H9 (cell line): ENCODE measurements around the gene PSKH1. TPM values are rescaled to one million over a fixed set of nuclear protein-coding genes. Genes with fewer than 3 reads are reported as not detected.
A peak's percentile ranks its signal among the peaks of the same experiment; 100 is the strongest.
"Not testable (repeated sequence)": the region's sequence is repeated elsewhere in the genome, so short reads cannot be mapped to it uniquely, and the experiment has no call there.

ENCODE experiments used
- DNase-seq: peaks from one replicate; pipeline ENCODE4 v3.0.0-alpha.2; 2017
- H2AFZ ChIP-seq: one replicate; pipeline ENCODE4 v1.6.1; 2013; ENCODE audit warnings: mild to moderate bottlenecking, low read length, control low read depth, moderate library complexity
- H2AK5ac ChIP-seq: 2 replicates; pipeline ENCODE4 v1.6.1; 2013; ENCODE audit warnings: low read length, control low read depth, mixed read lengths; ENCODE audit not compliant: insufficient read length
- H2BK120ac ChIP-seq: one replicate; pipeline ENCODE4 v1.6.1; 2013; ENCODE audit warnings: low read depth, mild to moderate bottlenecking, low read length, control low read depth, inconsistent platforms; ENCODE audit not compliant: poor library complexity, severe bottlenecking
- H2BK12ac ChIP-seq: 2 replicates; pipeline ENCODE4 v1.6.1; 2013; ENCODE audit warnings: low read length, control low read depth, mixed read lengths, low read depth; ENCODE audit not compliant: insufficient read length
- H2BK15ac ChIP-seq: 2 replicates; pipeline ENCODE4 v1.6.1; 2013; ENCODE audit warnings: low read depth, low read length, control low read depth
- H2BK20ac ChIP-seq: one replicate; pipeline ENCODE4 v1.6.1; 2013; ENCODE audit warnings: low read depth, mild to moderate bottlenecking, low read length, control low read depth, inconsistent platforms; ENCODE audit not compliant: poor library complexity, severe bottlenecking
- H2BK5ac ChIP-seq: 2 replicates; pipeline ENCODE4 v1.6.1; 2013; ENCODE audit warnings: low read length, control low read depth, mixed read lengths; ENCODE audit not compliant: insufficient read length
- H3K14ac ChIP-seq: 2 replicates; pipeline ENCODE4 v1.6.1; 2013; ENCODE audit warnings: low read length, control low read depth; ENCODE audit not compliant: insufficient read depth
- H3K18ac ChIP-seq: 2 replicates; pipeline ENCODE4 v1.6.1; 2013; ENCODE audit warnings: low read depth, mild to moderate bottlenecking, mixed read lengths, low read length, control low read depth; ENCODE audit not compliant: insufficient read length
- H3K23ac ChIP-seq: 2 replicates; pipeline ENCODE4 v1.6.1; 2013; ENCODE audit warnings: low read length, control low read depth, mixed read lengths, low read depth; ENCODE audit not compliant: insufficient read length
- H3K23me2 ChIP-seq: 2 replicates; pipeline ENCODE4 v1.6.1; 2013; ENCODE audit warnings: low read depth, mild to moderate bottlenecking, mixed read lengths, low read length, control low read depth; ENCODE audit not compliant: insufficient read length, poor library complexity, severe bottlenecking
- H3K27ac ChIP-seq: 2 replicates; pipeline ENCODE4 v1.5.1; 2013; ENCODE audit warnings: low read length, control low read depth, mixed read lengths, low read depth; ENCODE audit not compliant: insufficient read length
- H3K27me3 ChIP-seq: 2 replicates; pipeline ENCODE4 v1.6.1; 2013; ENCODE audit warnings: low read length, control low read depth, inconsistent platforms; ENCODE audit not compliant: insufficient read depth
- H3K4ac ChIP-seq: 2 replicates; pipeline ENCODE4 v1.6.1; 2013; ENCODE audit warnings: low read depth, mild to moderate bottlenecking, control low read depth, inconsistent platforms, low read length, moderate library complexity
- H3K4me1 ChIP-seq: 2 replicates; pipeline ENCODE4 v1.6.1; 2013; ENCODE audit warnings: low read length, control low read depth, inconsistent platforms; ENCODE audit not compliant: insufficient read depth
- H3K4me2 ChIP-seq: 2 replicates; pipeline ENCODE4 v1.6.1; 2013; ENCODE audit warnings: low read length, control low read depth, mixed read lengths; ENCODE audit not compliant: insufficient read length, insufficient read depth
- H3K56ac ChIP-seq: 2 replicates; pipeline ENCODE4 v1.6.1; 2013; ENCODE audit warnings: low read depth, mild to moderate bottlenecking, mixed read lengths, low read length, control low read depth; ENCODE audit not compliant: insufficient read length
- H3K79me1 ChIP-seq: 2 replicates; pipeline ENCODE4 v1.6.1; 2013; ENCODE audit warnings: low read depth, mild to moderate bottlenecking, moderate library complexity, low read length, control low read depth, inconsistent platforms; ENCODE audit not compliant: insufficient read depth, poor library complexity, severe bottlenecking
- H3K79me2 ChIP-seq: 2 replicates; pipeline ENCODE4 v1.6.1; 2013; ENCODE audit warnings: low read length, control low read depth, inconsistent platforms; ENCODE audit not compliant: insufficient read depth
- H3K9ac ChIP-seq: 2 replicates; pipeline ENCODE4 v1.6.1; 2013; ENCODE audit warnings: low read length, control low read depth, mixed read lengths; ENCODE audit not compliant: insufficient read length; ENCODE audit errors: extremely low read depth
- H3K9me3 ChIP-seq: one replicate; pipeline ENCODE4 v1.6.1; 2013; ENCODE audit warnings: low read depth, low read length, inconsistent platforms; ENCODE audit not compliant: control insufficient read depth
- H3T11ph ChIP-seq: one replicate; pipeline ENCODE4 v1.6.1; 2013; ENCODE audit warnings: mild to moderate bottlenecking, low read length, control low read depth, inconsistent platforms
- H4K20me1 ChIP-seq: one replicate; pipeline ENCODE4 v1.6.1; 2013; ENCODE audit not compliant: control insufficient read depth, insufficient read length, insufficient read depth
- H4K5ac ChIP-seq: 2 replicates; pipeline ENCODE4 v1.6.1; 2013; ENCODE audit warnings: low read depth, mild to moderate bottlenecking, mixed read lengths, low read length, control low read depth; ENCODE audit not compliant: insufficient read length
- H4K8ac ChIP-seq: replicated peaks from 2 replicates; pipeline ENCODE4 v1.6.1; 2013; ENCODE audit warnings: low read length, control low read depth, mixed read lengths, low read depth; ENCODE audit not compliant: insufficient read length
- H4K91ac ChIP-seq: 2 replicates; pipeline ENCODE4 v1.6.1; 2013; ENCODE audit warnings: low read depth, mild to moderate bottlenecking, moderate library complexity, mixed read lengths, low read length, control low read depth; ENCODE audit not compliant: insufficient read length
- H3K27ac Mint-ChIP-seq, 3 experiments: 2 replicates in 2 of 3; 3 replicates in 1 of 3; pipeline ENCODE4 v1.8.0; 2020 to 2021; ENCODE audit warnings: mixed read lengths in 3 of 3, mild to moderate bottlenecking in 1 of 3, moderate library complexity in 1 of 3
- H3K27me3 Mint-ChIP-seq: 2 replicates; pipeline ENCODE4 v1.8.0; 2021; ENCODE audit warnings: low read depth, mild to moderate bottlenecking, moderate library complexity, mixed read lengths
- H3K36me3 Mint-ChIP-seq, 3 experiments: 2 replicates in 2 of 3; 3 replicates in 1 of 3; pipeline ENCODE4 v1.8.0; 2020 to 2021; ENCODE audit warnings: low read depth in 3 of 3, mixed read lengths in 3 of 3; ENCODE audit not compliant: insufficient read depth in 1 of 3
- H3K4me1 Mint-ChIP-seq, 2 experiments: 2 replicates each; pipeline ENCODE4 v1.8.0; 2020; ENCODE audit warnings: mixed read lengths in 2 of 2
- H3K4me3 Mint-ChIP-seq, 2 experiments: 2 replicates in 1 of 2; 3 replicates in 1 of 2; pipeline ENCODE4 v1.8.0; 2020 to 2021; ENCODE audit warnings: mild to moderate bottlenecking in 2 of 2, mixed read lengths in 2 of 2, moderate library complexity in 1 of 2
- H3K9me3 Mint-ChIP-seq, 2 experiments: 2 replicates in 1 of 2; 3 replicates in 1 of 2; pipeline ENCODE4 v1.8.0; 2020; ENCODE audit warnings: mild to moderate bottlenecking in 2 of 2, mixed read lengths in 2 of 2, moderate library complexity in 1 of 2
- CTCF ChIP-seq: fragments of 200-600 bp; sonication (generic); conservative IDR thresholded peaks from 3 replicates; pipeline ENCODE4 v1.8.0; 2021; ENCODE audit warnings: antibody characterized with exemption, mild to moderate bottlenecking
- WGBS: extraction: QIAGEN DNeasy Blood & Tissue Kit; methylation state at CpG from one replicate; pipeline ENCODE4 v1.1.7; 2013; ENCODE audit warnings: missing lambda C conversion rate, low lambda C conversion rate, mixed read lengths; ENCODE audit not compliant: insufficient read length; ENCODE audit errors: extremely low coverage; 5-methylcytosine and 5-hydroxymethylcytosine counted together
- total RNA-seq: library from RNA; stranded (reverse); gene quantifications from 2 replicates; pipeline ENCODE4 v1.2.1, GENCODE V29; 2021

The PSKH1 gene
- total RNA-seq, 1 experiment from 2014 or later = 29.1 TPM

DNA sequence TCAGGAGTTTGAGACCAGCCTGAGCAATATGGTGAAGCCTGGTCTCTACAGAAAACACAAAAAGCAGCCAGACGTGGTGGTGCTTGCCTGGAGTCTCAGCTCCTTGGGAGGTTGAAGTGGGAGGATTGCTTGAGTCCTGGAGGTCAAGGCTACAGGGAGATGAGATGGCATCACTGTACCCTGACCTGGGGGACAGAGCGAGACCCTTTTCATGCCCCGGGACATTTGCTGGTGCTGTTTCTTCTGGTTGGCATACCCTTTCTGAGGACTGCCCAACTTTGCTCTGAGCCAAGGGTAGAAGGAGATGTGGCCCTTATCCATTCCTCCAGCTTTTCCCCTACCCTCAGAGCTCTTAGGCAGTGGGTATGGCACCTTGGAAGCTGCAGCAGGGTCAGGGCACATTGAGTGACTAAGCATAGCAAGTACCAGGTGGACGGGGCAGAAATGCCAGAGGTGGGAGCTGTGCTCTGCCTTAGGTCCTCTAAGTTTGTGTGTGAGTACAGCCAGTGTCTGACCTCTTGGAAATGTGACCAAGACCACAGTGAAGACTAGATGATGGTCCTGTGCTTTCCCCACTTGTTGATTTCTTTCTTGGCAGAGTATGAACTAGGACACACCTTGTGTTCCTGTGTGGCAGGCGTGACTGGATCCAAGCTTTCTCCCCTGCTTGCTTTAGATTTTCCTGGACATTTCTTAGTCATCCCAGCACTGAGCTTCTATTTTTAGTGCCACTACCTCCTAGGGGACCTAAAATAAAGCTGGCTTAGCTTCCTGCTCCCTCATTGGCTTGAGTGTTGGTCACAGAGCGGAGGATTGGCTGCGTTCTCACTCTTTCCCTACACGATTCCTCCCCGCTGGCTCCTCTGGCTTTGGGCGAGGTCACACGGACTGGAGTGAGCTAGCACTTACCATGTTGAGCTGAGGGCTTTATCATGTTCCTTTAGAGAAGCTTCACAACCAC, 30.2 kb upstream of the PSKH1 start:
- TF ChIP-seq CTCF = no peak
- H3K9me3 ChIP-seq = no peaks in the 10 kb centered on the region
- peaks cover 26 to 58% (median 54%) of the 10 kb centered on the region in 3 experiments for H3K36me3 Mint-ChIP-seq
- 0 out of 2 replicates have a peak, but pooled peaks cover 2% of the 10 kb centered on the region for H3K4me1 ChIP-seq
- no peak overlapping the region for H2AK5ac ChIP-seq
- no peak overlapping the region for H2BK12ac ChIP-seq
- no peaks in the 10 kb centered on the region for H3K23me2 ChIP-seq
- no CpG with 5 or more reads among the region's 11 CpGs for WGBS
- peaks cover 18% of the 10 kb centered on the region; the same call in 1 of the 2 replicates for H3K79me2 ChIP-seq
- H4K20me1 ChIP-seq = peaks cover 3% of the 10 kb centered on the region
- peaks cover 19 to 30% of the 10 kb centered on the region in 2 experiments for H3K4me1 Mint-ChIP-seq
- peaks cover 3% of the 10 kb centered on the region for H3K79me1 ChIP-seq
- H2BK15ac ChIP-seq = no peak overlapping the region
- H3K4ac ChIP-seq = no peak overlapping the region
- H3K18ac ChIP-seq = no peak overlapping the region
- H2BK20ac ChIP-seq = no peak overlapping the region
- H4K5ac ChIP-seq = no peak overlapping the region
- H3T11ph ChIP-seq = no peak overlapping the region
- no peak overlapping the region for H3K23ac ChIP-seq
- H3K4me3 Mint-ChIP-seq = no peak overlapping the region
- no peak overlapping the region for H3K56ac ChIP-seq
- H3K27me3 Mint-ChIP-seq = no peaks in the 10 kb centered on the region
- no peak overlapping the region for H3K9ac ChIP-seq
- no peaks in the 10 kb centered on the region for H3K27me3 ChIP-seq
- H2BK120ac ChIP-seq = no peak overlapping the region
- H3K4me2 ChIP-seq = no peak overlapping the region
- no peak overlapping the region for H4K8ac ChIP-seq
- H2BK5ac ChIP-seq = no peak overlapping the region
- H3K9me3 Mint-ChIP-seq = no peaks in the 10 kb centered on the region
- no peak overlapping the region for H3K14ac ChIP-seq
- DNase-seq = no peak
- no peak overlapping the region for H4K91ac ChIP-seq
- H3K27ac Mint-ChIP-seq = peak overlapping the region; percentile 57 to 87 (median 77); a peak in 5 of 7 replicates
- H2AFZ ChIP-seq = no peak overlapping the region
- no peak overlapping the region for H3K27ac ChIP-seq

- not testable (repeated sequence) for H2AK5ac ChIP-seq
Observed at GRCh38 chr16:67864044-67864443, 29.0 kb upstream of the PSKH1 start.

More at GRCh38 chr16:67864044-67864443, 29.0 kb upstream of the PSKH1 start:
- H3K9me3 ChIP-seq, H3K4ac ChIP-seq, H2BK120ac ChIP-seq, H4K20me1 ChIP-seq, H3K27me3 Mint-ChIP-seq, H4K8ac ChIP-seq, H3K27me3 ChIP-seq, H2BK5ac ChIP-seq, H3K4me3 Mint-ChIP-seq, H4K5ac ChIP-seq, H2BK20ac ChIP-seq, H2AFZ ChIP-seq, H3K56ac ChIP-seq, H4K91ac ChIP-seq, H3K79me2 ChIP-seq, H2BK15ac ChIP-seq, DNase-seq, H3K14ac ChIP-seq, H3K4me1 ChIP-seq, H3K23me2 ChIP-seq, H3T11ph ChIP-seq, H2BK12ac ChIP-seq, H3K27ac Mint-ChIP-seq, H3K18ac ChIP-seq, H3K27ac ChIP-seq, H3K9ac ChIP-seq, H3K4me2 ChIP-seq, H3K79me1 ChIP-seq, H3K9me3 Mint-ChIP-seq, H3K23ac ChIP-seq: not testable (repeated sequence)
- Mint-ChIP-seq H3K4me1 (peaks cover 13 to 21% of the 10 kb centered on the region in 2 experiments; a peak in 3 of 4 replicates), H3K36me3 (peaks cover 27 to 60% (median 56%) of the 10 kb centered on the region in 3 experiments)
- WGBS = no CpG with 5 or more reads among the region's 6 CpGs
